A673 (cell line): Measurements from ENCODE around the gene THAP6.
"Not testable (repeated sequence)": the region's sequence is repeated elsewhere in the genome, so short reads cannot be mapped to it uniquely, and the experiment has no call there.

Experiments used
- CTCF ChIP-seq: fragments of 300-800, 200-600 bp; sonication (generic); conservative IDR thresholded peaks from 2 replicates; pipeline ENCODE4 v1.5.1; 2017; ENCODE audit warnings: low read depth, mild to moderate bottlenecking, antibody characterized with exemption, low read length, moderate library complexity, mixed read lengths
- EZH2 ChIP-seq: fragments of 200-600 bp; sonication (generic); IDR thresholded peaks from 2 replicates; pipeline ENCODE4 v1.6.1; 2017; ENCODE audit warnings: borderline replicate concordance, low read depth, mild to moderate bottlenecking, mixed read lengths, antibody characterized with exemption, low read length; ENCODE audit not compliant: poor library complexity, severe bottlenecking

- TF ChIP-seq CTCF, EZH2: not testable (repeated sequence)
These were observed 19.1 kb downstream of the THAP6 start for GRCh38 chr4:75533339-75533887.
